Liver (tissue), 9 donors: ENCODE measurements around the gene GJC3. TPM values are rescaled to one million over a fixed set of nuclear protein-coding genes. Genes with fewer than 3 reads are reported as not detected.

Experiments used
- DNase-seq: peaks from one replicate; pipeline ENCODE4 v3.0.0-alpha.2; 2017; ENCODE audit warnings: low spot score
- H3K27ac ChIP-seq, 2 donors: one replicate each; pipeline ENCODE4 v1.7.0; 2013; ENCODE audit warnings: inconsistent platforms in 2 of 2, low read length in 2 of 2, control low read depth in 1 of 2, low read depth in 1 of 2, mild to moderate bottlenecking in 1 of 2
- H3K27me3 ChIP-seq, 4 donors: one replicate each; pipeline versions ENCODE4 v1.6.1 to v1.7.0; 2013; ENCODE audit warnings: low read length in 3 of 4, inconsistent platforms in 1 of 4, mild to moderate bottlenecking in 1 of 4, moderate library complexity in 1 of 4; ENCODE audit not compliant: control insufficient read depth in 4 of 4, insufficient read depth in 4 of 4
- H3K36me3 ChIP-seq, 4 donors: one replicate each; pipeline versions ENCODE4 v1.6.1 to v1.7.0; 2013; ENCODE audit warnings: low read length in 3 of 4, mild to moderate bottlenecking in 3 of 4, low read depth in 1 of 4, moderate library complexity in 1 of 4; ENCODE audit not compliant: control insufficient read depth in 4 of 4, insufficient read depth in 3 of 4
- H3K4me1 ChIP-seq, 4 donors: one replicate each; pipeline versions ENCODE4 v1.6.1 to v1.7.0; 2013; ENCODE audit warnings: low read length in 3 of 4, mild to moderate bottlenecking in 3 of 4, moderate library complexity in 1 of 4; ENCODE audit not compliant: control insufficient read depth in 4 of 4, insufficient read depth in 4 of 4
- H3K4me3 ChIP-seq, 3 donors: one replicate each; pipeline versions ENCODE4 v1.6.1 to v1.7.0; 2013; ENCODE audit warnings: low read length in 3 of 3, control low read depth in 1 of 3, low read depth in 1 of 3, mild to moderate bottlenecking in 1 of 3
- H3K9ac ChIP-seq, 2 donors: one replicate each; pipeline ENCODE4 v1.7.0; 2013; ENCODE audit warnings: low read length in 2 of 2, mild to moderate bottlenecking in 2 of 2, moderate library complexity in 2 of 2, control low read depth in 1 of 2, low read depth in 1 of 2
- H3K9me3 ChIP-seq, 4 donors: one replicate each; pipeline versions ENCODE4 v1.6.1 to v1.7.0; 2013; ENCODE audit warnings: low read length in 3 of 4; ENCODE audit not compliant: control insufficient read depth in 4 of 4
- CTCF ChIP-seq: fragments of 150-350 bp; IDR thresholded peaks from 2 replicates; pipeline ENCODE4 v1.5.1; 2017; ENCODE audit warnings: improper control_type of control experiment, low read depth, low read length; ENCODE audit not compliant: missing input control
- EGR1 ChIP-seq, 2 donors: IDR thresholded peaks; 2 replicates each; pipeline ENCODE4 v1.6.1; 2016 to 2018; ENCODE audit warnings: antibody characterized with exemption in 2 of 2, low read depth in 2 of 2
- FOXA1 ChIP-seq: IDR thresholded peaks from 2 replicates; pipeline ENCODE4 v1.6.1; 2016; ENCODE audit warnings: antibody characterized with exemption
- FOXA2 ChIP-seq: IDR thresholded peaks from 2 replicates; pipeline ENCODE4 v1.6.1; 2016; ENCODE audit warnings: antibody characterized with exemption
- GABPA ChIP-seq, 2 donors: IDR thresholded peaks in 1 of 2; conservative IDR thresholded peaks in 1 of 2; 2 replicates each; pipeline ENCODE4 v1.6.1; 2016; ENCODE audit warnings: antibody characterized with exemption in 2 of 2, mild to moderate bottlenecking in 1 of 2, moderate library complexity in 1 of 2
- HNF4A ChIP-seq, 2 donors: conservative IDR thresholded peaks; 2 replicates each; pipeline ENCODE4 v1.6.1; 2016; ENCODE audit warnings: antibody characterized with exemption in 2 of 2, mild to moderate bottlenecking in 2 of 2
- HNF4G ChIP-seq: IDR thresholded peaks from 2 replicates; pipeline ENCODE4 v1.6.1; 2016; ENCODE audit warnings: antibody characterized with exemption
- JUND ChIP-seq, 2 donors: IDR thresholded peaks; 2 replicates each; pipeline ENCODE4 v1.6.1; 2016; ENCODE audit warnings: antibody characterized with exemption in 2 of 2
- NR2F2 ChIP-seq: IDR thresholded peaks from 2 replicates; pipeline ENCODE4 v1.6.1; 2016; ENCODE audit warnings: antibody characterized with exemption
- RAD21 ChIP-seq, 2 donors: IDR thresholded peaks; 2 replicates each; pipeline ENCODE4 v1.6.1; 2016; ENCODE audit warnings: antibody characterized with exemption in 2 of 2, mild to moderate bottlenecking in 2 of 2
- RXRA ChIP-seq, 2 donors: IDR thresholded peaks; 2 replicates each; pipeline ENCODE4 v1.6.1; 2017 to 2018; ENCODE audit warnings: antibody characterized with exemption in 2 of 2, mild to moderate bottlenecking in 1 of 2
- SP1 ChIP-seq: IDR thresholded peaks from 2 replicates; pipeline ENCODE4 v1.6.1; 2018; ENCODE audit warnings: antibody characterized with exemption, mild to moderate bottlenecking
- TAF1 ChIP-seq: conservative IDR thresholded peaks from 2 replicates; pipeline ENCODE4 v1.6.1; 2016; ENCODE audit warnings: antibody characterized with exemption, mild to moderate bottlenecking
- YY1 ChIP-seq: IDR thresholded peaks from 2 replicates; pipeline ENCODE4 v1.6.1; 2016; ENCODE audit warnings: antibody characterized with exemption, mild to moderate bottlenecking
- ZBTB33 ChIP-seq: IDR thresholded peaks from 2 replicates; pipeline ENCODE4 v1.6.1; 2016; ENCODE audit warnings: antibody characterized with exemption
- WGBS: extraction: QIAGEN DNeasy Blood & Tissue Kit; methylation state at CpG from one replicate; pipeline ENCODE4 v1.1.7; 2013; 5-methylcytosine and 5-hydroxymethylcytosine counted together
- polyA plus RNA-seq, 2 donors: library from polyadenylated mRNA; stranded (reverse) in 1 of 2; unstranded in 1 of 2; fragments of 200-250 nt in 1 of 2; fragments of >200 nt in 1 of 2; fragmentation: Nextera tagmentation in 1 of 2; extraction: Ambion mirVana in 1 of 2; gene quantifications; one replicate each; pipeline versions ENCODE4 v1.2.1 to v1.2.3, GENCODE V29; 2013 to 2015
- total RNA-seq, 2 donors: library from RNA; depleted of rRNA; stranded (reverse); fragments of >200 nt; gene quantifications; one replicate each; pipeline ENCODE4 v1.2.3, GENCODE V29; 2014
- TF ChIP-seq, protein P1 (sequence below): IDR thresholded peaks from 2 replicates; pipeline ENCODE4 v1.6.1; 2016; ENCODE audit warnings: antibody characterized with exemption, mild to moderate bottlenecking
- TF ChIP-seq, protein P2 (sequence below): IDR thresholded peaks from 2 replicates; pipeline ENCODE4 v1.6.1; 2016; ENCODE audit warnings: antibody characterized with exemption
- donor health status: healthy.
- donor health status: healthy.
- donor health status: healthy.
- donor health status: healthy.
- donor health status: healthy.

Gene GJC3
- total and polyA plus RNA-seq, 4 donors: 0.08 to 1.3 (median 0.14) TPM

DNA sequence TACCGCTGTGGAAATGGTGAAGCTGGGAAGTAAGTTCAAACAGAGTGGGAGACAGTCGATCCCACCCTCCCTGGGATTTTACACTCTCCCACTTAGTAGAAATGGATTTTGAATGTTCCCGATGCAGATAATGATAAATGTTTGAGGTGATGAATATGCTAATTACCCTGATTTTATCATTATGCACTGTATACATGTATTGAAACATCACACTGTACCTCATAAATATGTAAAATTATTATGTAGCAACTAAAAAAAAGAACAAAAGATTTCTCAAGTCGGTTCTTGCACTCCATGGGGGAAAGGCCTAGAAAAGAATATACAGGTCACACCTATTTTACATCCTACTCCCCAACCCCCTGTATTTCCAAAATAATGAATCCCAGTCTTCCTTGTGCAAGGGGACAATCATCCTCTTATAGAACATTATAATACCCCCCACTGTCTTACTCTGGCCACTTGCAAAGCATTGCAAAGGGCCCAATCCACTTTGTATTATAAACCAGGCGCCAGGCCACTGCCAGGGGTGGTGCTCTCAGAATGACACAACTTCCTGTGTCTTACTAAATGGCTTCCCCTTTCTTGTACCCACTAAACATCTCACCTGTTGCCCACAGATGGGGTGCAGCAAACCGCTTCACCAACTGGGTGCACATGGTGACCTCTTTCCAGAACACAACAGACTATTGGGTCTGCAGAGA, 31.9 kb downstream of the GJC3 start:
- Histone ChIP-seq H3K27me3 (no peaks in the 10 kb centered on the region), H3K4me1 (no peaks in the 10 kb centered on the region), H3K36me3 (peaks cover 5 to 36% (median 18%) of the 10 kb centered on the region in 4 donors), H3K9me3 (no peaks in the 10 kb centered on the region), H3K27ac (no peak overlapping the region), H3K9ac (no peak overlapping the region), H3K4me3 (no peak overlapping the region)
- TF ChIP-seq GABPA (IDR thresholded peaks at IDR 0.05 in 1 of 2, conservative IDR thresholded peaks at IDR 0.05 in 1 of 2): no peak
- TF ChIP-seq FOXA2: no peak
- no peak for TF ChIP-seq RXRA (IDR thresholded peaks at IDR 0.05)
- TF ChIP-seq RAD21 (IDR thresholded peaks at IDR 0.05): no peak
- no peak for TF ChIP-seq EGR1 (IDR thresholded peaks at IDR 0.05; ENCODE audit: low read depth in 2 of 2)
- no peak for TF ChIP-seq ZBTB33
- TF ChIP-seq HNF4G: no peak
- TF ChIP-seq JUND (IDR thresholded peaks at IDR 0.05): no peak
- TF ChIP-seq FOXA1: no peak
- TF ChIP-seq TAF1: no peak
- no peak for DNase-seq
- 92% methylated on average over 6 of the region's 6 CpGs for WGBS

DNA sequence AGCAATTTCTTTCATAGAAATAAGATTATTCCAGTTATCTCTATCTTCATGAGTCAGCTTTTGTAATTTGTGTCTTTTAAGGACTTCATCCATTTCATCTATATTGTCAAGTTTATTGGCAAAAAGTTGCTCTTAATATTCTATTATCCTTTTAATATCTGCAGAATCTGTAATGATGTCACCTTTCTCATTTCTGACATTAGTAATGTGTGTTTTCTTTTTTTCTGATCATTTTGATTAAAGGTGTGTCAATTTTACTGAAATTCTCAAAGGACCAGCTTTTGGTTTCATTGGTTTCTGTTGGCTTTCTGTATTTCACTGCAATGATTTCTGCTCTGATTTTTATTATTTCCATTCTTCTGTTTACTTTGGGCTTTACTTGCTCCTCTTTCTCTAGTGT, 34.7 kb downstream of the GJC3 start:
- Histone ChIP-seq H3K27ac (no peak overlapping the region), H3K27me3 (no peaks in the 10 kb centered on the region), H3K9ac (no peak overlapping the region), H3K36me3 (peaks cover 0 to 27% (median 6%) of the 10 kb centered on the region in 4 donors), H3K9me3 (no peaks in the 10 kb centered on the region), H3K4me3 (no peak overlapping the region), H3K4me1 (no peaks in the 10 kb centered on the region)
- no peak for TF ChIP-seq CTCF
- TF ChIP-seq, protein P1, sequence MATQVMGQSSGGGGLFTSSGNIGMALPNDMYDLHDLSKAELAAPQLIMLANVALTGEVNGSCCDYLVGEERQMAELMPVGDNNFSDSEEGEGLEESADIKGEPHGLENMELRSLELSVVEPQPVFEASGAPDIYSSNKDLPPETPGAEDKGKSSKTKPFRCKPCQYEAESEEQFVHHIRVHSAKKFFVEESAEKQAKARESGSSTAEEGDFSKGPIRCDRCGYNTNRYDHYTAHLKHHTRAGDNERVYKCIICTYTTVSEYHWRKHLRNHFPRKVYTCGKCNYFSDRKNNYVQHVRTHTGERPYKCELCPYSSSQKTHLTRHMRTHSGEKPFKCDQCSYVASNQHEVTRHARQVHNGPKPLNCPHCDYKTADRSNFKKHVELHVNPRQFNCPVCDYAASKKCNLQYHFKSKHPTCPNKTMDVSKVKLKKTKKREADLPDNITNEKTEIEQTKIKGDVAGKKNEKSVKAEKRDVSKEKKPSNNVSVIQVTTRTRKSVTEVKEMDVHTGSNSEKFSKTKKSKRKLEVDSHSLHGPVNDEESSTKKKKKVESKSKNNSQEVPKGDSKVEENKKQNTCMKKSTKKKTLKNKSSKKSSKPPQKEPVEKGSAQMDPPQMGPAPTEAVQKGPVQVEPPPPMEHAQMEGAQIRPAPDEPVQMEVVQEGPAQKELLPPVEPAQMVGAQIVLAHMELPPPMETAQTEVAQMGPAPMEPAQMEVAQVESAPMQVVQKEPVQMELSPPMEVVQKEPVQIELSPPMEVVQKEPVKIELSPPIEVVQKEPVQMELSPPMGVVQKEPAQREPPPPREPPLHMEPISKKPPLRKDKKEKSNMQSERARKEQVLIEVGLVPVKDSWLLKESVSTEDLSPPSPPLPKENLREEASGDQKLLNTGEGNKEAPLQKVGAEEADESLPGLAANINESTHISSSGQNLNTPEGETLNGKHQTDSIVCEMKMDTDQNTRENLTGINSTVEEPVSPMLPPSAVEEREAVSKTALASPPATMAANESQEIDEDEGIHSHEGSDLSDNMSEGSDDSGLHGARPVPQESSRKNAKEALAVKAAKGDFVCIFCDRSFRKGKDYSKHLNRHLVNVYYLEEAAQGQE: no peak
- TF ChIP-seq EGR1 (IDR thresholded peaks at IDR 0.05; ENCODE audit: low read depth in 2 of 2): no peak
- TF ChIP-seq SP1: no peak
- no peak for TF ChIP-seq ZBTB33
- no peak for TF ChIP-seq HNF4A (conservative IDR thresholded peaks at IDR 0.05)
- TF ChIP-seq FOXA1: no peak
- TF ChIP-seq RAD21 (IDR thresholded peaks at IDR 0.05): no peak
- no peak for TF ChIP-seq JUND (IDR thresholded peaks at IDR 0.05)
- TF ChIP-seq NR2F2: no peak
- no peak for TF ChIP-seq YY1
- no peak for TF ChIP-seq TAF1
- TF ChIP-seq HNF4G: no peak
- TF ChIP-seq, protein P2, sequence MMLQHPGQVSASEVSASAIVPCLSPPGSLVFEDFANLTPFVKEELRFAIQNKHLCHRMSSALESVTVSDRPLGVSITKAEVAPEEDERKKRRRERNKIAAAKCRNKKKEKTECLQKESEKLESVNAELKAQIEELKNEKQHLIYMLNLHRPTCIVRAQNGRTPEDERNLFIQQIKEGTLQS: no peak
- no peak for DNase-seq
